Peyer's patch (tissue), 4 donors: ENCODE data around the gene CPAMD8.

Source experiments
- CTCF ChIP-seq, 6 experiments: fragments of 450-650 bp in 4 of 6; fragments of 200-600 bp in 2 of 6; sonication (generic) in 1 of 6; IDR thresholded peaks; one replicate each; pipeline ENCODE4 v1.5.1; 2017 to 2019; ENCODE audit warnings: antibody characterized with exemption in 6 of 6, mild to moderate bottlenecking in 3 of 6, moderate library complexity in 1 of 6
- POLR2A ChIP-seq, 2 donors: fragments of 450-650 bp; IDR thresholded peaks; one replicate each; pipeline ENCODE4 v1.5.1; 2017; ENCODE audit warnings: antibody characterized with exemption in 2 of 2, mild to moderate bottlenecking in 2 of 2, moderate library complexity in 2 of 2

GRCh38 chr19:17070912-17071311 lies 44.3 kb upstream of the CPAMD8 start:
- TF ChIP-seq CTCF (IDR thresholded peaks at IDR 0.05), result no peak
- no peak for TF ChIP-seq POLR2A (IDR thresholded peaks at IDR 0.05)
